Right kidney (tissue), 1 donor: ENCODE data around the gene CARD11.

Source experiments
- DNase-seq: peaks from one replicate; pipeline ENCODE4 v3.0.0-alpha.2; 2016

Gene CARD11

DNA sequence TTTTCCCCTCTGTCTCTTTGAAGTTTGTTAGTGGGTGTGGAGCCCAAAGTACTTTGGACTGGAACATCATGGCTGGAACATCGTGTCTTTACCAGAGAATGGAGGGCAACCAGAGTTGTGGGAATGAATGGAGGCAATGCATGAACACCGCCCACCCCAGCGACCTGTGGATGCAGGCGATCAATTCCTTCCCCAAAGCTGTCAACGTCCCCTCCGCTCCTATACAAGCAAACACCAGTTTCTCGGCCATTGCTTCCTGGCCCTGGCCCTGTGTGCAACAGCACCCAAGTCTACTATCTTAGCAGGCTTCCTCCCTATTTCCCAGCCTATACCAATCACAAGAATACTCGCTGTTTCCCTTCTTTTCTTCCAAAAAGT lies 62.6 kb downstream of the CARD11 start:
- DNase-seq = no peak

DNA sequence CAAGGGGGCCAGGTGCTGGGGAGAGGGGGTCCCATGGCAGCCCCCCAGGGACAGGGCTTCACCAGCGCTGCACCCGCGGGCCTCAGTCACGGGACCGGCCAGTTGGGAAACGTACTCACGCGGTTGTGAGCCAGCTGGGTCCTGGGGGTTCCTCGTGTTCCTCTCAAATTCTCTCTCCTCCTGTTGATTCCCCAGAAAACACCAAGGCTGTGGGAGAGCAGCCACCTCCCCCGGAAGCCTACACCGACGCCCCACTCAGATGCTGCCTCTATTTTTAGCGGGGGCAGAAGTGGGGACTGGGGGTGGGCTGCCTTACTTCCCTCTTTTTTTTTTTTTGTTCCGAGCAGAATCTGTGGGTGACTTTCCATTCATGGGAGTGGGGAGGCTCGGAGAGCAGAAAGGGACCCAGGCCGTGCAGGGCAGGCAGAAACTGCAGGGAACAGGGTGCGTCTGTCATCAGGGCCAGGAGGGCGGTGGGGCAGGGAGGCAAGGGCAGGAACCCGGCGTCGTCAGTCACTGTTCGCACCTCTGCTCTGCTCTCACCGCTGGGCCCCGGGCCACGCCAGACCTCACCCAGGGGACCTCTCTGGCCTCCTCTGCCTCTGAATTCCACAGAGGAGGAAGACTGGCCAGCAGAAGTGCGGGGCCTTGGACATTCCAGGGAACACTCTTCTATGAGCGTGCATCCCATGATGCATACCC lies 63.1 kb downstream of the CARD11 start:
- no peak for DNase-seq

DNA sequence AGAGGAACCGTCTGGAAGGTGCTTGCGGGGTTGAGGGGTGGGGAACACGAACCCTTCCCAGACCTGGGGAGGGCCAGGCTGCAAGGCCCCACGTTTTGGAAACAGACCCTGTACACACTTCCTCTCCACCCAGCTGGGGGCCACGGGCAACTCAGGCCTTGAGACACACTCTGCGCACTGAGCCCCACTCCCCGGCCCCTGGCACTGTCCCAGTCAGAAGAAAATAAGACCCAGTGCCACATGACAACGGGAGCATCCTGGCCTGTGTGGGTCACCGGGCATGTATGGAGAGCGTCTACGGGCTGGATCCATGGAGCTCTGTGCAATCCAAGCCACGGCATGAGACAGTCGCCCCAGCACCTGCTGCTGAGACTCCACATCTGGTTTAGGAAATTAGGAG lies 63.7 kb downstream of the CARD11 start:
- DNase-seq = no peak

DNA sequence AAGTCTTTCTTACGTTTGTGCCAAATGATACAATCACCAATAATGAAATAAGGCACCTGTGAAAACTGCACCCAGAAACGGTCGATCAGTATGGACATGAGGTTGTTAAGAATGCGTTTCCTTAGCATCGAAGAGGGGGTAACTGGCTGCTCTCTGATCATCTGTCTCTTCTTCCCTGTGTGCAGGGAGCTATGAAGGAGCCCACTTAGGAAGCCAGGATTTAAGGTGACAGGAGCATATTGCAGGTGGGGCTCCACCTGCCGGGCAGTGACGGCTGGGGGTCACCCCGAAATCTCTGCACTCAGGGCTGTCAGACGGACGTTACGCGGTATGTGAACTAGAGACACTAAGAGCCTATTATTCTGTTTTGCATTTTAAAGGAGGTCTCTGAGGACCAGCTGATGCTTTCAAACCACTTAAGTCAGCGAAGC lies 64.5 kb downstream of the CARD11 start:
- no peak for DNase-seq

GRCh38 chr7:2978408-2978807 lies 65.3 kb downstream of the CARD11 start:
- peak; percentile 35 for DNase-seq

DNA sequence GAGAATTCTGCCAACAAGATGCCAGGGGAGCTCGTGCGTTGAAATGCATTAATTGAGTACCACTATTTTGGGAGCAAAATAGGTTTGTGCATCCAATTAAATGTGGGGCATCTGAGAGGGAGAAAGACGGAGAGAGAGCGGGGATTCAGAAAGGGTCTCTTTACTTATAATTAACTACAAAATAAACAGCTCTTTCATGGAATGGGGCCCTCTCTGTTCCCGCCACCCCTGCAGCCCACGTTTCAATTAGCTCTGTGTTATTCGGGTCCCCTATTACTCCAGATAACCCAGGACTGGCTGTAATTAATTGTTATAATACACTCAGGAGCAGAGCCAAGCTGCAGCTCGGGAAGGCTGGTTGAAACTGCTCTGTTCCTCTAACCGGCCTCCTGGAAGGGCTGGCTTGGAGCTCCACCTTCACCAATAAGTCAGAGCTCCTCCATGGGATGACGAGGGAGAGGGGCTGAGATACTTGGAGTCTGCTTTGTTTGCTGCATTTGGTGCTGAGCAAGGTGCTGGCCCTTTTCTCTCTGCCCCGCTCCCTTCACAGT lies 67.8 kb downstream of the CARD11 start:
- no peak for DNase-seq

DNA sequence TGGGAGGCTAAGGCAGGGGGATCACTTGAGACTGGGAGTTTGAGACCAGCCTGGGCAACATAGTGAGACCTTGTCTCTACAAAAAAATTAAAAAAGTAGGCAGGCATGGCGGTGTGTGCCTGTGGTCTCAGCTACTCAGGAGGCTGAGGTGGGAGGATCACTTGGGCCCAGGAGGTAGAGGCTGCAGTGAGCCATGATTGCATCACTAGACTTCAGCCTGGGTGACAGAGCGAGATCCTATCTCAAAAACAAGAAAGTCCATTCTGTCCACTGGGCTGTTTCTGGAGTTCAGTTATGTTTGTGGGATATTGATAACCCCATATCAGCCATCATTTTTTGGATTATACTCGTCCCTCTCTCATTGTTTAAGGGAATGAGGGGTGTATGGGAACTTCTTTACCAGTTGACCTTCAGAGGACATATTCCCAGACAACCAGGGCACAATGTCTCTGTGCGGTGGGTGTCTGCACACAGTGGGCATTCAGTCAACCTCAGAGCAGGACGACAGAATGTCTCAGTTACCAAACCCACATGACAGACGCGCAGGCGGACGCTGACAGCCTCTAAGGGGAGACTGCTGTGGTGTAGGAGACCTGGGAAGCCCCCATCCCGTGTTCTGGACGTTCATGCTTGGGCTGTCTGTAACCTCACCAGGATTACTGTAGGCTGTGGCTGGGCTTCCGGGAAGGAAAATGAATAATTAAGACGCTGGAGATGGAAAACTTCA lies 69.4 kb downstream of the CARD11 start:
- DNase-seq = no peak

DNA sequence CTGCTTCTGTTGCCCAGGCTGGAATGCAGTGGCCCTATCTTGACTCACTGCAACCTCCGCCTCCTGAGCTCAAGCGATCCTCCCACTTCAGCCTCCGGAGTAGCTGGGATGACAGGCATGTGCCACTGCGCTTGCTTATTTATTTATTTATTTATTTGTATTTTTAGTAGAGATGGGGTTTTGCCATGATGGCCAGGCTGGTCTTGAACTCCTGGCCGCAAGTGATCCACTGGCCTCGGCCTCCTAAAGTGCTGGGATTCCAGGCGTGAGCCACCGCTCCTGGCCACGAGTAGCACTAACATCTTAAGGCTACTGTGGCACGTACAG lies 70.9 kb downstream of the CARD11 start:
- no peak for DNase-seq

DNA sequence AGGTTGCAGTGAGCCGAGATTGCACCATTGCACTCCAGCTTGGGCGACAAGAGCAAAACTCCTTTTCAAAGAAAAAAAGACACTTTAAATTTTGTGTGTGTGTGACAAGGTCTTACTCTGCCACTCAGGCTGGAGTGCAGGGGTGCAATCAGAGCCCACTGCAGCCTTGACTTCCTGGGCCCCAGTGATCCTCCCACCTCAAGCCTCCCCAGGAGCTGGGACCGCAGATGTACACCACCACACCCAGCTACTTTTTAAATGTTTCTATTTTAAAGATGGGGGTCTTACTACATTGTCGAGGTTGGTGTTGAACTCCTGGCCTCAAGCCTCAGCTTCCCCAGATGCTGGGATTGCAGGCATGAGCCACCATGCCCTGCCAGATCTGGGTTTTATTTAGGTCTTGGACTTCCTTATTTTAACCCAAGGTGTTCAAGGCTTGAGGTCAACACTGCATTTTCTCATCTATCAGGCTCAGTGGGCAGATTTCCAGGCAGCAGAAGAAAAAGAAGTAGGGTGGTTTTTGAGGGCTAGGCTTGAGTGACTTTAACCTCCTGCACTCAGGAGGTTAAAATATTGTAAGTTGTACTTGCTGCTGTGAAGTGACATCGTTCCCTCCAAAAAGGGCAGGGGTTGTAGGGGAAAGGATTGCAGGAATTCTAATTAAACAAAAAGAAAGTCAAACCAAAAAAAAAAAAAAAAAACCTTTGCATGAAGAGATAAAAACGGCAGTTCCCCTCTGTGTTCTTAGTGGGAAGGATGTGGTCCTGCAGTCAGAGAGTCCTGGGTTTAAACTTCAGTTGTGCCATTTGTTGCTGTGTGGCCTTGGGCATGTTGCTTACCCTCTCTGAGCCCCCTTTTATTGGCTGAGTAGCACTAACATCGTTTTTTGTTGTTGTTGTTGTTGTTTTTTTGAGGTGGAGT lies 71.5 kb downstream of the CARD11 start:
- no peak for DNase-seq

DNA sequence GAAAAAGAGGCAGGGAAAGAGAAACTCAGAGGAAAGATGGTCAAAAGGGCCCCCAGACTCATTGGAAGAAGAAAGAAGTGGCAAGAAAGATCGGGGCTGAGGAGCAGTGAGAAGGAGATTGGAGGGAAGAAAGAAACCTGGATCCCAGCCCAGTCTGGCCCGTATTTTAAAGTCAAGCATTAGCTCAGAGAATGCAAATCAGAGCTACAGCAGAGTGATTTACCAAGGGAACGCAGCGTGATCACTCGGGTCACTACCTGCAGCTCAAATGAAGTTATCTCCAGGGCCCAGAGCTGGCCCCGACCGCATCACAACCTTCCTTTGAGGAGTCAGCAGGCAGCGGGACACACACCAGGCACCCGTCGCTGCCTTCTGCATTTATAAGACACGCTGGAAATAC lies 72.8 kb downstream of the CARD11 start:
- DNase-seq = no peak

GRCh38 chr7:2970307-2970664 lies 73.4 kb downstream of the CARD11 start:
- DNase-seq = no peak

DNA sequence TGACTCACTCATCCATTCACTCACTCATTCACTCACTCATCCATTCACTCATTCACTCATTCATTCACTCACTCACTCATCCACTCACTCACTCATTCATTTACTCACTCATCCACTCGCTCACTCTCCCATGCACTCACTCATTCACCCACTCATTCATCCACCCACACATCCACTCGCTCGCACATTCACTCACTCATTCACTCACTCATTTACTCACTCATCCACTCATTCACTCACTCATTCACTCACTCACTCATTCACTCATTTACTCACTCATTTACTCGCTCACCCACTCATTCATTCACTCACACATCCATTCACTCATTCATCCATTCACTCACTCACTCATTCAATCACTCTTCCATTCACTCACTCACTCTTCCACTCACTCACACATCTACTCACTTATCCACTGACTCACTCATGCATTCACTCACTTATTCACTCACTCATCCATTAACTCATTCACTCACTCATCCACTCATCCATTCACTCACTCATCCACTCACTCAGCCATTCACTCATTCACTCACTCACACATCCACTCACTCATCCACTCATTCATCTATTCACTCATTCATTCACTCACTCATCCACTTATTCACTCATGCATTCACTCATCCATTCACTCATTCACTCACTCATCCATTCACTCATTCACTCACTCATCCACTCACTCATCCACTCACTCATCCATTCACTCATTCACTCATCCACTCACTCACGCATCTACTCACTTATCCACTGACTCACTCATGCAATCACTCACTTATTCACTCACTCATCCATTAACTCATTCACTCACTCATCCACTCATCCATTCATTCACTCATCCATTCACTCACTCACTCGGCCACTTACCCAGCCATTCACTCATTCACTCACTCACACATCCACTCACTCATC lies 74.0 kb downstream of the CARD11 start:
- DNase-seq = no peak

GRCh38 chr7:2968616-2969397 lies 74.9 kb downstream of the CARD11 start:
- DNase-seq = no peak

GRCh38 chr7:2968176-2968575 lies 75.5 kb downstream of the CARD11 start:
- DNase-seq = no peak

DNA sequence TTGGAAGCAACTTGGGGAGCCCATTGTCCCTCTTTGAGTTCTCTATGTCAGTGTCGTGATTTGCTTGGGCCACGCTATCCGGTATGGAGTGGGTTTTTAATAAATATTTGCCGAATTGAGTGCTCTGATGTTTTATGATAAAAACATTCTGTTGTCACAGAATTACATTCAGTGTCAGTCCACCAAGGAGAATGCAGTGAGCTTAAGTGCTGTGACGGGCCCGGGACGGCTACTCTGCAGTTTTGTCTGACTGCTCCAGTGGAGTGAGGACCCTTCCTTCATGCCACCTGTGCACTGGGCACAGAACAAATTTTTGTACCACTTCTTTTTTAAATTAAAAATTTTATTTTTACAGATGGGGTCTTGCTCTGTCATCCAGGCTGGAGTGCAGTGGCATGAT lies 76.0 kb downstream of the CARD11 start:
- DNase-seq = no peak

DNA sequence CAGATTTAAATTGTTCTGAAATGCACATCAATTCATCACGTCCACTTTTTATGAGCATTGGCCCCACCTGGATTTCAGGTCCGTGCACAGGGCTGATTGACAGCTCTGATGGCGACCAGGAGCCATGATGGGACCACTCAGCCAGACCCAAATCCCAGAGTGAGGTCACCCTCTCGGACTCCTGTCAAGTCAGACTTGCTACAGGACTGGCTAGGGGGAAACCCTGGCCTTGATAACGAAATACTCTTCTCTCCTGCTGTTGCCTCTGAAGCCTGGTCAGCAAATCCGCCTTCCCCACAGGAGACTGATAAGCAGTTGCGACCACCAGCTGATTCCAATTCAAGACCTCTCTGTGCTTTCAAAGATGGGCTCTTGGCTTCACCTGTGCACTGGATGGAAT lies 76.4 kb downstream of the CARD11 start:
- no peak for DNase-seq

- no peak for DNase-seq
Measured at GRCh38 chr7:2966466-2967078, 77.1 kb downstream of the CARD11 start.

DNA sequence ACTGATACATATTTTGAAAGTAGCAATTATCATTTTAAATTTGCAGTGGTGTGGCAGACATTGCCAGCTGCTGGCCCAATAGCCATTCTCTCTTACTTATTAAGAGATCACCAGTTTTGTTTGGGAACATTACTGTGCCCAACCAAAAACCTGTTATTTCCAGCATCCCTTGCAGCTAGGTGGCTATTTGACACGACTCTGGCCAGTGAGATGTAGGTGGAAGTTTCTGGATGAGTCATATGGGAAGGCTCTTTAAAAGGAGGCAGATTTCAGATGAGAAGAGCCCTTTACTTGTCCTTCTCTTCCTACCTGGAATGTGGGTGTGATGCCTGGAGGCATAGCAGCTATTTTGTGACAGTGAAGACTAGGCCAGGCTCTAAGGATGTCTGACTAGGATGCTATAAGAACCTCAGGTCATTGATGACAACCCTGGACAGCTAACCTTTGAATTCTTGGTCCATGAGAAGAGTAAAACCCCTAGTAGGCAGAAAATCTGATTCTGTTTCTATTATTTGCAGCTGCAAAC lies 77.9 kb downstream of the CARD11 start:
- no peak for DNase-seq

DNA sequence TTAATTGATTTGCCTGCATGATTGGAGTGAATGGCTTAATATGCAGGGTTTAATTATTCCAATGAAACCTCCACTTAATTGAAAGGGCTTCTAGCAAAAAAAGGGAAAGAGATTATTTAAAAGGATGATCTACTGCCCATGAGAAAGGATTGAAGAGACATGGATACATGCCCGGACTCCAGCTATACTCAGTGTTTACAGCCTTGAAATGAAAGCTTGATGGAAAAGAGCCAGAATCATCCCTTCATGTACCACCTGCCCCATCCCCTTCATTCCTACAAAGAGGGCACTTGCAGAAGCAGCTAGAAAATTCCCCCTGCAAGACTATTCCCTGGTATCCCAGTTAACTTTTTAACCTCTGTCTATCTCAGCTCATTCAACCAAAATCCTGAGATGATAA lies 78.4 kb downstream of the CARD11 start:
- no peak for DNase-seq

- DNase-seq = no peak
Measured at GRCh38 chr7:2964208-2964607, 79.5 kb downstream of the CARD11 start.
